Panc1 (cell line): Measurements from ENCODE around the gene PCSK2.

ENCODE experiments used
- CTCF ChIP-seq: fragments of 450-650 bp; IDR thresholded peaks from 2 replicates; pipeline ENCODE4 v1.5.1; 2017; ENCODE audit warnings: mild to moderate bottlenecking
- REST ChIP-seq, 2 experiments: IDR thresholded peaks; 2 replicates each; pipeline ENCODE4 v1.6.1; 2011 to 2012; ENCODE audit warnings: low read depth in 2 of 2, control low read depth in 1 of 2, low read length in 1 of 2, mild to moderate bottlenecking in 1 of 2, moderate library complexity in 1 of 2; ENCODE audit not compliant: insufficient read depth in 1 of 2
- TCF7L2 ChIP-seq: IDR thresholded peaks from 2 replicates; pipeline ENCODE4 v1.6.1; 2011; ENCODE audit warnings: mild to moderate bottlenecking, low read depth, low read length, inconsistent platforms

- TF ChIP-seq CTCF (no peak), REST (IDR thresholded peaks at IDR 0.05; ENCODE audit: insufficient read depth in 1 of 2, low read depth in 2 of 2, low read length in 1 of 2) (no peak), TCF7L2 (no peak)
Measured at GRCh38 chr20:17470973-17471372, 244.1 kb downstream of the PCSK2 start.
